Hepatocyte (in vitro differentiated cells): ENCODE data around the gene UTP25. TPM values are rescaled to one million over a fixed set of nuclear protein-coding genes. Genes with fewer than 3 reads are reported as not detected.

Experiments
- DNase-seq: peaks from one replicate; pipeline ENCODE4 v3.0.0-alpha.2; 2016; ENCODE audit warnings: low spot score
- H2AFZ ChIP-seq: fragments of 200-600 bp; sonication (generic); 2 replicates; pipeline ENCODE4 v1.6.0; 2016; ENCODE audit warnings: antibody characterized with exemption, mild to moderate bottlenecking
- H3K27ac ChIP-seq: fragments of 200-600 bp; sonication (generic); 2 replicates; pipeline ENCODE4 v1.5.1; 2016; ENCODE audit warnings: mild to moderate bottlenecking
- H3K27me3 ChIP-seq: fragments of 200-600 bp; sonication (generic); 2 replicates; pipeline ENCODE4 v1.6.1; 2016
- H3K36me3 ChIP-seq: fragments of 200-600 bp; sonication (generic); replicated peaks from 2 replicates; pipeline ENCODE4 v1.5.1; 2016; ENCODE audit warnings: low read depth; ENCODE audit not compliant: insufficient read depth
- H3K4me1 ChIP-seq: fragments of 200-600 bp; sonication (generic); 2 replicates; pipeline ENCODE4 v1.5.1; 2016; ENCODE audit warnings: mild to moderate bottlenecking, moderate library complexity; ENCODE audit not compliant: insufficient read depth
- H3K4me2 ChIP-seq: fragments of 200-600 bp; sonication (generic); 2 replicates; pipeline ENCODE4 v1.6.0; 2016
- H3K4me3 ChIP-seq: fragments of 200-600 bp; sonication (generic); 2 replicates; pipeline ENCODE4 v1.5.1; 2016; ENCODE audit warnings: mild to moderate bottlenecking
- H3K79me2 ChIP-seq: fragments of 200-600 bp; sonication (generic); 2 replicates; pipeline ENCODE4 v1.6.0; 2017; ENCODE audit warnings: mild to moderate bottlenecking
- H3K9me2 ChIP-seq: fragments of 200-600 bp; sonication (generic); replicated peaks from 2 replicates; pipeline ENCODE4 v1.6.0; 2017; ENCODE audit warnings: mild to moderate bottlenecking; ENCODE audit not compliant: insufficient read depth
- H3K9me3 ChIP-seq: fragments of 200-600 bp; sonication (generic); 2 replicates; pipeline ENCODE4 v1.5.1; 2016; ENCODE audit warnings: low read depth, mild to moderate bottlenecking
- H4K20me1 ChIP-seq: fragments of 200-600 bp; sonication (generic); 2 replicates; pipeline ENCODE4 v1.6.0; 2016; ENCODE audit warnings: mild to moderate bottlenecking; ENCODE audit not compliant: insufficient read depth, poor library complexity, severe bottlenecking
- CTCF ChIP-seq: fragments of 200-600 bp; sonication (generic); IDR thresholded peaks from 2 replicates; pipeline ENCODE4 v1.5.1; 2016; ENCODE audit warnings: antibody characterized with exemption, mild to moderate bottlenecking; ENCODE audit not compliant: poor library complexity
- EZH2 ChIP-seq: fragments of 200-600 bp; sonication (generic); IDR thresholded peaks from 2 replicates; pipeline ENCODE4 v1.6.1; 2016; ENCODE audit warnings: antibody characterized with exemption, mild to moderate bottlenecking, borderline replicate concordance
- EZH2phosphoT487 ChIP-seq: fragments of 200-600 bp; sonication (generic); IDR thresholded peaks from one replicate; pipeline ENCODE4 v1.6.1; 2018; ENCODE audit warnings: antibody characterized with exemption, mild to moderate bottlenecking, low read depth, moderate library complexity; ENCODE audit not compliant: unreplicated experiment, severe bottlenecking
- WGBS: methylation state at CpG from one replicate; pipeline ENCODE4 v1.1.6; 2016; ENCODE audit warnings: low lambda C conversion rate; ENCODE audit errors: missing lambda C conversion rate; 5-methylcytosine and 5-hydroxymethylcytosine counted together
- polyA plus RNA-seq: library from polyadenylated mRNA; unstranded; fragments of >200 nt; fragmentation: Nextera tagmentation; extraction: Ambion mirVana; gene quantifications from 2 replicates; pipeline ENCODE4 v1.2.1, GENCODE V29; 2016
- total RNA-seq: library from RNA; depleted of rRNA; stranded (reverse); fragments of >200 nt; gene quantifications from 2 replicates; pipeline ENCODE4 v1.2.3, GENCODE V29; 2014

Gene UTP25
- total and polyA plus RNA-seq, 2 experiments from 2014 or later = 3.2 to 8.0 TPM

- peak overlapping the region; percentile 41 for H3K4me2 ChIP-seq
- no peaks in the 10 kb centered on the region for H3K9me3 ChIP-seq
- DNase-seq = peak; percentile 69
- no peaks in the 10 kb centered on the region for H3K79me2 ChIP-seq
- H3K4me1 ChIP-seq = no peaks in the 10 kb centered on the region
- no peak overlapping the region for H3K4me3 ChIP-seq
- H3K36me3 ChIP-seq = no peaks in the 10 kb centered on the region
- H3K27me3 ChIP-seq = peaks cover 5% of the 10 kb centered on the region
- TF ChIP-seq EZH2 (no peak), CTCF (peak; percentile 68)
- no peaks in the 10 kb centered on the region for H4K20me1 ChIP-seq
- WGBS = 32% methylated on average over 12 of the region's 12 CpGs
- no peak overlapping the region for H2AFZ ChIP-seq
- no peaks in the 10 kb centered on the region for H3K9me2 ChIP-seq
- H3K27ac ChIP-seq = peak overlapping the region; percentile 12
Observed at GRCh38 chr1:209823143-209824041, 4.4 kb upstream of the UTP25 start.

DNA sequence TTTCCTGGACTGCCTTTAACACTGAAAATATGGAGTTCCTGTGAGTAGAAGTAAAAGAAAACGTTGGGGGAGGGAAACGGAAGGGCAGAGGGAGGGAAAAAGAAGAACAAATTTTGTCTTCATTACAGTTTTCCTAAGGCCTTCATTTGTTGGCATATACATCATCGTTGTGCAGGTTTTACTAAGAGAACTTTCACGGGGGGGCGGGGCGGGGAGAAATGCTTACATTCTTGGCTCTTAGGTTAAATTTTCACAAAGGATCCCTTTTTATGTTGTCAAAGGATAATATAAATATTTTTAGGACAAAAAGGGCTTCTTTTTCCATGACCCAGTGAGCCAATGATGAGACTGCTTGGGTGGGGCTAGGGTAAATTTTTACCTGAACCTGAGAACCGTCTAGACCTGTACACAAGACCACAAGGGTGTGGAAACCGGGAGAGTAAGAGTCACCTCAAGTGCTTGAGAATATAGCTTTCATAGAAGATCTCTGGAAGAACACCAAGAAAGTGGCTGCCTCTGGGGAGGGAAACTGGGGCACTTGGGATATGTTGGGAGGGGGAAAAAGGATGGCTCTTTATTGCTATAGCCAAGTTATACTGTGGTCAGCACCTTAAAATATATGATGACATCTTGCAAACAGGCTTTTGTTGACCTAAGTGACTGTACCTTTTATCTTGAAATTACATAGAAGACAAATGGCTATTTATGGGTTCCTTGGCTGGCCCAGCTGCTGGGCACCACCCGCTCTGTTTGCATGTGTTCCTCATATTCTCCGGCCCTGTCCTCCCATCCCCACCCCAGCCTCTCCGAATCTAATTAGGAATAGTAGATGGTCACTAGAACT lies 2.0 kb upstream of the UTP25 start:
- H4K20me1 ChIP-seq = no peaks in the 10 kb centered on the region
- H3K9me2 ChIP-seq = no peaks in the 10 kb centered on the region
- peak; percentile 27 for DNase-seq
- no peaks in the 10 kb centered on the region for H3K36me3 ChIP-seq
- H3K4me2 ChIP-seq = peak overlapping the region; percentile 24
- TF ChIP-seq CTCF (no peak), EZH2 (no peak), EZH2phosphoT487 (no peak)
- WGBS = 72% methylated on average over 11 of the region's 11 CpGs
- H3K4me1 ChIP-seq = no peaks in the 10 kb centered on the region
- peaks cover 12% of the 10 kb centered on the region for H3K79me2 ChIP-seq
- H3K27me3 ChIP-seq = no peaks in the 10 kb centered on the region
- no peaks in the 10 kb centered on the region for H3K9me3 ChIP-seq
- H3K27ac ChIP-seq = peak overlapping the region; percentile 80
- no peak overlapping the region for H2AFZ ChIP-seq
- no peak overlapping the region for H3K4me3 ChIP-seq

DNA sequence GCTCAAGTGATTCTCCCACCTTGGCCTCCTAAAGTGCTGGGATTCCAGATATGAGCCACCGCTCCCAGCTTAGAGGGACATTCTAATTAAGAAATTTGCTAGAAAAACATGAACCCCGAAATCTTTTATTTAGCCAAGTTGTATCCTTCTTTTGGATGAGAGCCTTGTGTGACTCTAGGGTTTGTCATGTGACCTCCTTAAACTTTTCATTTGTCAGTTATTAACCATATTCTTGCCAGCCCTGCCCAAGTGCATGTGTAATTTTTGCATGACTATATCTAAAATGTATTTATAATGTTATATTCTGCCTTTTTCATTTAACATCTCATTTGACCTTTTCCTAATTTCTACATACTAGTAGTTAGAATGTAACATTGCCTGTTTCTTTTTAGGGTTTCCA lies 1.9 kb downstream of the UTP25 start:
- H3K27me3 ChIP-seq = no peaks in the 10 kb centered on the region
- no peak for DNase-seq
- no peak overlapping the region for H3K4me2 ChIP-seq
- no peaks in the 10 kb centered on the region for H3K9me3 ChIP-seq
- 97% methylated on average over 2 of the region's 2 CpGs for WGBS
- no peak overlapping the region for H3K27ac ChIP-seq
- H4K20me1 ChIP-seq = no peaks in the 10 kb centered on the region
- TF ChIP-seq CTCF = no peak
- no peak for TF ChIP-seq EZH2
- TF ChIP-seq EZH2phosphoT487 = no peak
- H3K4me3 ChIP-seq = no peak overlapping the region
- H3K36me3 ChIP-seq = no peaks in the 10 kb centered on the region
- H3K79me2 ChIP-seq = peaks cover 12% of the 10 kb centered on the region
- H3K4me1 ChIP-seq = no peaks in the 10 kb centered on the region
- no peak overlapping the region for H2AFZ ChIP-seq
- no peaks in the 10 kb centered on the region for H3K9me2 ChIP-seq
